Activated CD8-positive, alpha-beta T cell treated with anti-CD3 and anti-CD28 coated beads, Interleukin-2, amount 10 ng/mL, durations not matched to agents 7 days and 5 days (primary cell): ENCODE data around the gene LCOR. TPM values are rescaled to one million over a fixed set of nuclear protein-coding genes. Genes with fewer than 3 reads are reported as not detected.
"Not testable (repeated sequence)": the region's sequence is repeated elsewhere in the genome, so short reads cannot be mapped to it uniquely, and the experiment has no call there.

Experiments used
- ATAC-seq: fragments of 150-1000 bp; cut with Tn5 transposase; one replicate; pipeline ENCODE4 v1.10.0; 2021; ENCODE audit warnings: moderate library complexity
- CTCF ChIA-PET: fragments of 350-600 bp; sonication (Branson Sonifier 250); formaldehyde crosslinking; loops from one replicate; lab custom pipeline; 2021; ENCODE audit warnings: antibody characterized with exemption; lab: Charles Lee
- POLR2A ChIA-PET: fragments of 350-600 bp; sonication (Branson Sonifier 250); formaldehyde crosslinking; loops from one replicate; lab custom pipeline; 2021; ENCODE audit warnings: antibody characterized with exemption; lab: Charles Lee
- DNase-seq: peaks from one replicate; pipeline ENCODE4 v3.0.0-alpha.2; 2020
- H3K27ac Mint-ChIP-seq: one replicate; pipeline ENCODE4 v1.8.0; 2021; ENCODE audit warnings: mild to moderate bottlenecking, mixed read lengths
- H3K27me3 Mint-ChIP-seq: one replicate; pipeline ENCODE4 v1.8.0; 2021; ENCODE audit warnings: low read depth, mixed read lengths
- H3K36me3 Mint-ChIP-seq: one replicate; pipeline ENCODE4 v1.8.0; 2021; ENCODE audit warnings: low read depth, mixed read lengths
- H3K4me1 Mint-ChIP-seq: one replicate; pipeline ENCODE4 v1.8.0; 2021; ENCODE audit warnings: low read depth, mixed read lengths
- H3K4me3 Mint-ChIP-seq: one replicate; pipeline ENCODE4 v1.8.0; 2021; ENCODE audit warnings: mild to moderate bottlenecking, mixed read lengths
- H3K9me3 Mint-ChIP-seq: one replicate; pipeline ENCODE4 v1.8.0; 2022; ENCODE audit warnings: mixed read lengths; ENCODE audit not compliant: insufficient read depth
- total RNA-seq, 2 experiments: library from RNA; stranded (reverse); gene quantifications; one replicate each; pipeline ENCODE4 v1.2.3, GENCODE V29; 2021

LCOR gene
- 10 to 100 TPM; 36.6 to 37.4 TPM for total RNA-seq

- ChIA-PET POLR2A (interaction anchor here (0.9 to 1.2 kb wide), 3 partner anchors 67 to 192 kb away, joined by 3 to 4 read pairs (median 3); no protein-coding TSS in a partner anchor), CTCF (interaction anchor here (1.5 kb wide), 2 partner anchors 12 to 194 kb away, joined by 4 to 5 read pairs; no protein-coding TSS in a partner anchor)
- Mint-ChIP-seq H3K4me1 (peaks cover 53% of the 10 kb centered on the region), H3K36me3 (peaks cover 6% of the 10 kb centered on the region), H3K27ac (peak within 1 kb of the TSS; percentile 92), H3K4me3 (peak within 1 kb of the TSS; percentile 89), H3K27me3 (no peaks in the 10 kb centered on the region), H3K9me3 (no peaks in the 10 kb centered on the region)
- ATAC-seq (peak; percentile 75), DNase-seq (peak; percentile 86)
Measured at GRCh38 chr10:96831867-96832720, at the start of gene LCOR. LCOR (plus strand) TSS chr10:96832298; CDS start chr10:96949058, 116,760 bp downstream.

DNA sequence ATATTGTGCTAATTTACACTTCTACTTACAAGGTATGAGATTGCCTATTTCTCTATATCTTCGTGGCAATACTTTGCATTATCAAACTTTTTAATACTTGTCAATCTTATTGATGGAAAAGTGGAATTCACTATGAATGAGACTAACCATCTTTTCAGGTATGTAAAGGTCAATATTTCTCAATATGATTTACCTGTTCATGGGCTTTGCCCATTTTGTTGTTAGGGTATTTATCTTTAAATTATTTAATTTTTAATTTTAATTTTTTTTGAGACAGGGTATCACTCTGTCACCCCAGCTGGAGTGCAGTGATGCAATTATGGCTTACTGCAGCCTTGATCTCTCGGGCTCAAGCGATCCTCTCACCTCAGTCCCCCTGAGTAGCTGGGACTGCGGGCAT is 47.8 kb upstream of the LCOR start:
- H3K27ac Mint-ChIP-seq: no peak overlapping the region
- no peak for ATAC-seq
- ChIA-PET POLR2A (no interaction called here), CTCF (no interaction called here)
- no peaks in the 10 kb centered on the region for H3K36me3 Mint-ChIP-seq
- H3K9me3 Mint-ChIP-seq: no peaks in the 10 kb centered on the region
- no peak for DNase-seq
- no peaks in the 10 kb centered on the region for H3K4me1 Mint-ChIP-seq
- no peak overlapping the region for H3K4me3 Mint-ChIP-seq
- peaks cover 6% of the 10 kb centered on the region for H3K27me3 Mint-ChIP-seq

DNA sequence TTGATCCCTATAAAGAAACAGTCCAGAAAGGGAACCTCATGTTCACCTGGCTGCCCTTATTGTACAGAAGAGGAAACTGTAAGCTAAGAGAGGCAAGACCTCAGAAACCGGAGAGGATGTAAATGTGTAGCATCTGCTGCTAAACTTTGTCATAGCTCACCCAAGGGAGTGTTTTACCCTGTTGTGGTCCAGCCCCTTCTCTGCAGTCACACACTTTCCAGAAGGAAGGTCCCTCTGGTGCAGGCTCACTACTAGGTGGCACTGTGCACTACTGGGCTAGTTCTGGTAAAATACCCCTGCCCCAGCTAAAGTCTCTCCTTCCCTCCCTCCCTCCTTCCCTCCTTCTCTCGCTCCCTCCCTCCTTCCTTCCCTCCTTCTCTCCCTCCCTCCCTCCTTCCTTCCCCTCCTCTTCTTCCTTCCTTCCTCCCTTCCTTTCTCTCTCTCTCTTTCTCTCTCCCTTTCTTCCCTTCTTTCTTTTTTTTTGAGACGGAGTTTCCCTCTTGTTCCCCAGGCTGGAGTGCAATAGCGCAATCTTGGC is 42.5 kb upstream of the LCOR start:
- H3K27ac Mint-ChIP-seq: no peak overlapping the region
- ChIA-PET CTCF (interaction anchor here (1.2 to 1.5 kb wide), 2 partner anchors 10 to 26 kb away, joined by 3 read pairs; no protein-coding TSS in a partner anchor), POLR2A (no interaction called here)
- ATAC-seq (no peak), DNase-seq (no peak)
- no peaks in the 10 kb centered on the region for H3K4me1 Mint-ChIP-seq
- no peaks in the 10 kb centered on the region for H3K36me3 Mint-ChIP-seq
- H3K4me3 Mint-ChIP-seq: no peak overlapping the region
- no peaks in the 10 kb centered on the region for H3K9me3 Mint-ChIP-seq
- H3K27me3 Mint-ChIP-seq: peaks cover 23% of the 10 kb centered on the region

DNA sequence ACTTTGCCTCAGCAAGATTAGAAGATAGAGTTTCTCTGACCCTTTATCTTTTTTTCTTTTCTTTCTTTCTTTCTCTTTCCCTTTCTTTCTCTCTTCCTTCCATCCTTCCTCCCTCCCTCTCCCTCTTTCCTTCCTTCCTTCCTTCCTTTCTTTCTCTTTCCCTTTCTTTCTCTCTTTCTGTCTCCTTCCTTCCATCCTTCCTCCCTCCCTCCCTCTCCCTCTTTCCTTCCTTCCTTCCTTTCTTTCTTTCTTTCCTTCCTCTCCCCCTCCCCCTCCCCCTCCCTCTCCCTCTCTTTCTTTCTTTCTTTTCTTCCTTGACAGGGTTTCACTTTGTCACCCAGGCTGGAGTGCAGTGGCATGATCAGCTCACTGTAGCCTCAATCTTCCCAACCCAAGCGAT is 40.2 kb upstream of the LCOR start:
- no peaks in the 10 kb centered on the region for H3K36me3 Mint-ChIP-seq

DNA sequence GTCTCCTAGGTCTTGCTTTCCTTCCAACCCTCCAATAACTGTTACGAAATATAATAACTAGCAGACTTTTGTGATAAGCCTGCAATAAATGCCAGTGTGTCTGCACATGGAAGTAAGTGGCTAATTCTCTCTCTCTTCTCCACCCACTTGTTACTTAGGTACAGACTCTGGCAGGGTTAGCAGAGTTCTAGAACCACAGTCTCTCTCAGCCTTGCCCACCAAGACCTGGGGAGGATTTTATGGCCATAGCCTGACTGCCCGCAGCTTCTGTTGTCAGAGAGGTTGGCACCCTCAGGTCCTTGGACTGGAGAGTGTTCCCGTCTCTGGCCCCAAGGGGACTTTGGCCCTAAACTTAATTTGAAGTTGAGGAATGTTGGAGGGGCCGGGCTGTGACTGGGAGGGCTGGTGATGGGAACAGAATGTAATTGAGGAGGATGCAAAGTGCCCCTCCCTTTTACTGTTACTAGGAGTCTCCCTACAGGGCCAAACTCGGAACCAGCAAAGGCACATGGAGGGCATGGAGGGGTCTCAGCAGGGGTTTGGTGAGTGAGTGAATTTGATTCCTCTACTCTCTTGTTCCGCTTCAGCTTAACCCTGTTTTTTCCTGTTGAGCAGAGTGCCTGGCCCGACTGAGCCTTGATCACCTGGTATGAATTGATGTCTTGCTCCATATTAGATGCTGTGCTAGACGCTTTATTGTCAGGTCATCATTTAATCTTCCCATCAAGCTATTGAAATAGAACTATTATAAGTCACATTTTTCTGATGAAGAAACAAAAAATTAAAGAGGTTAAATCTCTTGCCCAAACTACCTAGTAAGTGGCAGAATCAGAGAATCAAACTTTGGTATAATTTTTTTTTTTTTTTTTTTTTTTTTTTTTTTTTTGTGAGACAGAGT is 37.0 kb upstream of the LCOR start:
- H3K4me3 Mint-ChIP-seq: no peak overlapping the region
- DNase-seq (no peak), ATAC-seq (no peak)
- ChIA-PET CTCF (no interaction called here), POLR2A (no interaction called here)
- no peak overlapping the region for H3K27ac Mint-ChIP-seq
- peaks cover 19% of the 10 kb centered on the region for H3K27me3 Mint-ChIP-seq
- H3K9me3 Mint-ChIP-seq: no peaks in the 10 kb centered on the region
- no peaks in the 10 kb centered on the region for H3K36me3 Mint-ChIP-seq
- no peaks in the 10 kb centered on the region for H3K4me1 Mint-ChIP-seq

More for the DNA sequence above, 40.2 kb upstream of the LCOR start:
- no peak overlapping the region for H3K4me3 Mint-ChIP-seq
- CTCF ChIA-PET: no interaction called here
- DNase-seq (no peak), ATAC-seq (no peak)
- POLR2A ChIA-PET: no interaction called here
- no peaks in the 10 kb centered on the region for H3K9me3 Mint-ChIP-seq
- no peak overlapping the region for H3K27ac Mint-ChIP-seq
- H3K4me1 Mint-ChIP-seq: no peaks in the 10 kb centered on the region
- peaks cover 22% of the 10 kb centered on the region for H3K27me3 Mint-ChIP-seq

DNA sequence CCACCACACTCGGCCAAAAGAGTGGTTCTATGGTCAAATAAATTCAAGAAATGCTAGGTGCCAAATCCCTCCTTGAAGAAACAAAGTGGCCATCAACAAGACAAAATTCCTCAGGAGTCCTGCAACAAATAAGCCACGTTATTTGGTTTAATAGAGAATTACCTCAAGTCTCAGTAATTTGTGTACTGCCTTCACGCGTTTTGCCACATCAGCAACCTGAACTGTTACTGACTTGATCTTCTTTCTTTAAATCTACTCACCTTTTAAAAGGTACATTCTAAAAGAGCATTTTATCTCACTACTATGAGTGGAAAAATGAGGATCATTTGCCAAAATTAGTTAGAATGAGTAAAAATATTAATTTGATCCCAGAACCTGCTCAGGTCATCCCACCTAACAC is 34.6 kb upstream of the LCOR start:
- Mint-ChIP-seq H3K9me3 (no peaks in the 10 kb centered on the region), H3K27me3 (peaks cover 7% of the 10 kb centered on the region), H3K4me3 (no peak overlapping the region), H3K4me1 (no peaks in the 10 kb centered on the region), H3K27ac (no peak overlapping the region), H3K36me3 (no peaks in the 10 kb centered on the region)
- POLR2A ChIA-PET: no interaction called here
- CTCF ChIA-PET: no interaction called here
- no peak for ATAC-seq
- no peak for DNase-seq

DNA sequence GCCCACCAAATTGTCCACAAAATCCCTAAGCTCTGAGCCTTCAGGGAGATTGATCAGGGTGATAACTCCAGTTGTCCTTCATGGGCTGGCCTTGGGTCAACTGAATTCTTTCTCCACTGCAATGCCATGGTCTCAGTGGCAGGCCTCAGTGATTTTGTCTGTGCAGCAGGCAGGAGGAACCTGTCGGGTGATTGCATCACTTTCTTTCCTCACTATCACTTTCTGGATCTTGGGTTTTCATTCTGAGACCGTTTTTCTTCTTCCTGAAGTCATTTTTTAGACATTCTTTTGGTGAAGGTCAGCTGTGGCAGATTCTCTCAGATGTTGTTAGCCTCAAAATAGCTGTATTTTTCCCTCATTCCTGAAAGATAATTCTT is 28.8 kb upstream of the LCOR start:
- ChIA-PET CTCF (no interaction called here), POLR2A (no interaction called here)
- DNase-seq (no peak), ATAC-seq (no peak)
- Mint-ChIP-seq H3K4me3 (no peak overlapping the region), H3K9me3 (no peaks in the 10 kb centered on the region), H3K36me3 (no peaks in the 10 kb centered on the region), H3K27me3 (peaks cover 7% of the 10 kb centered on the region), H3K27ac (no peak overlapping the region), H3K4me1 (no peaks in the 10 kb centered on the region)

DNA sequence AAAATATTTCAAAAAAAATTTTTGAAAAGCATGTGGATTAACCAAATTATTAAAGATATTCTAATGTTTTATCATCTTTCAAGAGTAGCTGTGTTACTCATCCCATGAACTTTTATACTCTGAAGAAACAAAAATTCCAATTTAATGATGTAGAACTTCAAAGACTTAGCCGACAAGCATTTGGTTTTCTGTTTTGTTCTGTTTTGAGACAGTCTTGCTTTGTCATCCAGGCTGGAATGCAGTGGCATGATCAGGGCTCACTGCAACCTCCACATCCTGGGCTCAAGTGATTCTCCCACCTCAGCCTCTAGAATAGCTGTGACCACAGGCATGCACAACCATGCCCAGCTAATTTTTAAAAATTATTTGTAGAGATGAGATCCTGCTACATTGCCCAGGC is 17.8 kb upstream of the LCOR start:
- CTCF ChIA-PET: no interaction called here
- Mint-ChIP-seq H3K27me3 (peaks cover 19% of the 10 kb centered on the region), H3K36me3 (no peaks in the 10 kb centered on the region), H3K9me3 (no peaks in the 10 kb centered on the region), H3K27ac (no peak overlapping the region), H3K4me3 (no peak overlapping the region), H3K4me1 (no peaks in the 10 kb centered on the region)
- DNase-seq (no peak), ATAC-seq (no peak)
- POLR2A ChIA-PET: no interaction called here

DNA sequence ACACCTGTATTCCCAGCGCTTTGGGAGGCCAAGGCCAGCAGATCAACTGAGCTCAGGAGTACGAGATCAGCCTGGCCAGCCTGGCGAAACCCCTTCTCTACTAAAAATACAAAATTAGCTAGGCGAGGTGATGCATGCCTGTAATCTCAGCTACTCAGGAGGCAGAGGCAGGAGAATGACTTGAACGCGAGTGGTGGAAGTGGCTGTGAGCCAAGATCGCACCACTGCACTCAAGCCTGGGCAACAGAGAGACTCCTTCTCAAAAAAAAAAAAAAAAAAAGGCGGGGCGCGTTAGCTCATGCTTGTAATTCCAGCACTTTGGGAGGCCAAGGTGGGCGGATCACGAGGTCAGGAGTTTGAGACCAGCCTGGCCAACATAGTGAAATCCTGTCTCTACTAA is 13.1 kb upstream of the LCOR start:
- H3K9me3 Mint-ChIP-seq, H3K27ac Mint-ChIP-seq, H3K27me3 Mint-ChIP-seq, DNase-seq, H3K4me3 Mint-ChIP-seq, H3K36me3 Mint-ChIP-seq, CTCF ChIA-PET, POLR2A ChIA-PET, H3K4me1 Mint-ChIP-seq, ATAC-seq: not testable (repeated sequence)

DNA sequence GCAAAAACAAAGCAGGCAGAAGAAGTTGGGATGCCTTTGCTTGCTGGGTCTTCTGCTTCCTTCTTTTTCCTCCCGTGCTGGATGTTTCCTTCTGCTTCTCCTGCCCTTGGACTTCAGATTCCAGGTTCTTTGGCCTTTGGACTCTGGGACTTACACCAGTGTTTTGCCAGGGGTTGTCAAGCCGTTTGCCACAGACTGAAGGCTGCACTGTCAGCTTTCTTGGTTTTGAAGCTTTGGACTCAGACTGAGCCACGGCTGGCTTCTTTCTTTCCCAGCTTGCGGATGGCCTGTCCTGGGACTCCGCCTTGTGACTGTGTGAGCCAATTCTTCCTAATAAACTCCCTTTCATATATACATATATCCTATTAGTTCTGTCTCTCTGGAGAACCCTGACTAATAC is 11.3 kb upstream of the LCOR start:
- Mint-ChIP-seq H3K4me3 (no peak overlapping the region), H3K4me1 (no peaks in the 10 kb centered on the region), H3K36me3 (no peaks in the 10 kb centered on the region), H3K27me3 (no peaks in the 10 kb centered on the region), H3K9me3 (no peaks in the 10 kb centered on the region), H3K27ac (no peak overlapping the region)
- POLR2A ChIA-PET: no interaction called here
- DNase-seq: no peak
- CTCF ChIA-PET: interaction anchor here (0.9 kb wide), 1 partner anchor 178 kb away, joined by 4 read pairs; no protein-coding TSS in a partner anchor
- no peak for ATAC-seq

- CTCF ChIA-PET: interaction anchor here (0.7 to 6.6 kb wide), 3 partner anchors 10 to 186 kb away, joined by 3 to 58 read pairs (median 3); no protein-coding TSS in a partner anchor
- H3K27me3 Mint-ChIP-seq: no peaks in the 10 kb centered on the region
- H3K27ac Mint-ChIP-seq: no peak overlapping the region
- POLR2A ChIA-PET: no interaction called here
- no peak for ATAC-seq
- H3K9me3 Mint-ChIP-seq: no peaks in the 10 kb centered on the region
- DNase-seq: no peak
- no peak overlapping the region for H3K4me3 Mint-ChIP-seq
- H3K36me3 Mint-ChIP-seq: no peaks in the 10 kb centered on the region
- H3K4me1 Mint-ChIP-seq: peaks cover 15% of the 10 kb centered on the region
Measured at GRCh38 chr10:96826438-96826837, 5.7 kb upstream of the LCOR start.
